DND-41 (cell line): ENCODE measurements around the gene CAMKMT.

Experiments
- ATAC-seq: fragments of 200-7000 bp; cut with Tn5 transposase; 3 replicates; pipeline ENCODE4 v1.9.1; 2021; ENCODE audit warnings: low read depth; ENCODE audit not compliant: insufficient read depth
- DNase-seq: peaks from one replicate; pipeline ENCODE4 v3.0.0-alpha.2; 2020
- H2AFZ ChIP-seq: 2 replicates; pipeline ENCODE4 v1.6.0; 2012; ENCODE audit warnings: low read depth, low read length
- H3K27ac ChIP-seq: 2 replicates; pipeline ENCODE4 v1.5.1; 2012; ENCODE audit warnings: low read length, inconsistent platforms
- H3K27me3 ChIP-seq: fragments of 200-600 bp; sonication (generic); 2 replicates; pipeline ENCODE4 v1.6.0; 2012; ENCODE audit warnings: low read length, mild to moderate bottlenecking, inconsistent platforms; ENCODE audit not compliant: insufficient read depth, poor library complexity
- H3K36me3 ChIP-seq: 2 replicates; pipeline ENCODE4 v1.5.1; 2012; ENCODE audit warnings: low read length, inconsistent platforms; ENCODE audit not compliant: insufficient read depth
- H3K4me1 ChIP-seq: 2 replicates; pipeline ENCODE4 v1.5.1; 2012; ENCODE audit warnings: mild to moderate bottlenecking, low read length; ENCODE audit not compliant: insufficient read depth
- H3K4me2 ChIP-seq: 2 replicates; pipeline ENCODE4 v1.6.0; 2012; ENCODE audit warnings: mild to moderate bottlenecking, moderate library complexity, low read length, inconsistent platforms; ENCODE audit not compliant: insufficient read depth
- H3K4me3 ChIP-seq, 2 experiments: fragments of 200-600 bp in 1 of 2; shearing (Covaris generic) in 1 of 2; 2 replicates each; pipeline ENCODE4 v1.5.1; 2012 to 2016; ENCODE audit warnings: inconsistent platforms in 2 of 2, low read length in 2 of 2, mild to moderate bottlenecking in 2 of 2, low read depth in 1 of 2, moderate library complexity in 1 of 2
- H3K79me2 ChIP-seq: 2 replicates; pipeline ENCODE4 v1.6.0; 2012; ENCODE audit warnings: low read length, inconsistent platforms; ENCODE audit not compliant: insufficient read depth
- H3K9ac ChIP-seq: 2 replicates; pipeline ENCODE4 v1.6.0; 2012; ENCODE audit warnings: low read depth, mild to moderate bottlenecking, inconsistent platforms, low read length, moderate library complexity
- H3K9me3 ChIP-seq: 2 replicates; pipeline ENCODE4 v1.5.1; 2012; ENCODE audit warnings: low read length, moderate library complexity, mild to moderate bottlenecking, inconsistent platforms; ENCODE audit not compliant: insufficient read depth, severe bottlenecking
- H4K20me1 ChIP-seq: 2 replicates; pipeline ENCODE4 v1.6.0; 2012; ENCODE audit warnings: low read length; ENCODE audit not compliant: insufficient read depth
- CTCF ChIP-seq: IDR thresholded peaks from 2 replicates; pipeline ENCODE4 v1.5.1; 2012; ENCODE audit warnings: borderline replicate concordance, low read length, moderate library complexity, mild to moderate bottlenecking; ENCODE audit not compliant: poor library complexity, severe bottlenecking; ENCODE audit errors: extremely low read depth
- EZH2 ChIP-seq: IDR thresholded peaks from 3 replicates; pipeline ENCODE4 v1.6.1; 2012; ENCODE audit warnings: borderline replicate concordance, low read depth, mild to moderate bottlenecking, moderate library complexity, low read length, inconsistent platforms; ENCODE audit not compliant: severe bottlenecking

The CAMKMT gene

GRCh38 chr2:44494006-44494405 is 132.3 kb downstream of the CAMKMT start:
- ATAC-seq (no peak), DNase-seq (no peak)
- no peaks in the 10 kb centered on the region for H3K27me3 ChIP-seq
- no peak overlapping the region for H3K27ac ChIP-seq
- H3K9ac ChIP-seq: no peak overlapping the region
- H3K4me1 ChIP-seq: no peaks in the 10 kb centered on the region
- H3K36me3 ChIP-seq: no peaks in the 10 kb centered on the region
- no peaks in the 10 kb centered on the region for H3K79me2 ChIP-seq
- H4K20me1 ChIP-seq: no peaks in the 10 kb centered on the region
- H3K9me3 ChIP-seq: no peaks in the 10 kb centered on the region
- no peak overlapping the region for H3K4me3 ChIP-seq
- no peak overlapping the region for H3K4me2 ChIP-seq
- no peak for TF ChIP-seq EZH2
- H2AFZ ChIP-seq: no peak overlapping the region

- Histone ChIP-seq H4K20me1 (no peaks in the 10 kb centered on the region), H3K27ac (no peak overlapping the region), H3K4me2 (no peak overlapping the region), H3K9ac (no peak overlapping the region), H2AFZ (no peak overlapping the region), H3K9me3 (no peaks in the 10 kb centered on the region), H3K36me3 (no peaks in the 10 kb centered on the region), H3K4me3 (no peak overlapping the region), H3K27me3 (no peaks in the 10 kb centered on the region), H3K79me2 (no peaks in the 10 kb centered on the region), H3K4me1 (no peaks in the 10 kb centered on the region)
- TF ChIP-seq EZH2 (no peak), CTCF (no peak)
- DNase-seq (no peak), ATAC-seq (no peak)
These were observed 133.3 kb downstream of the CAMKMT start for GRCh38 chr2:44495035-44495434.

GRCh38 chr2:44495544-44495943 is 133.8 kb downstream of the CAMKMT start:
- H2AFZ ChIP-seq: no peak overlapping the region
- no peaks in the 10 kb centered on the region for H3K27me3 ChIP-seq
- no peak overlapping the region for H3K9ac ChIP-seq
- no peak overlapping the region for H3K4me2 ChIP-seq
- H3K27ac ChIP-seq: no peak overlapping the region
- no peak for TF ChIP-seq EZH2
- TF ChIP-seq CTCF: no peak
- H3K4me3 ChIP-seq: no peak overlapping the region
- H3K36me3 ChIP-seq: no peaks in the 10 kb centered on the region
- no peaks in the 10 kb centered on the region for H4K20me1 ChIP-seq
- H3K4me1 ChIP-seq: no peaks in the 10 kb centered on the region
- DNase-seq (no peak), ATAC-seq (no peak)
- H3K9me3 ChIP-seq: no peaks in the 10 kb centered on the region
- no peaks in the 10 kb centered on the region for H3K79me2 ChIP-seq

- Histone ChIP-seq H3K9ac (no peak overlapping the region), H3K9me3 (no peaks in the 10 kb centered on the region), H3K79me2 (no peaks in the 10 kb centered on the region), H4K20me1 (no peaks in the 10 kb centered on the region), H3K27ac (no peak overlapping the region), H3K36me3 (no peaks in the 10 kb centered on the region), H3K27me3 (no peaks in the 10 kb centered on the region), H3K4me2 (no peak overlapping the region), H3K4me3 (no peak overlapping the region), H3K4me1 (no peaks in the 10 kb centered on the region), H2AFZ (no peak overlapping the region)
- TF ChIP-seq EZH2 (no peak), CTCF (no peak)
- DNase-seq (no peak), ATAC-seq (no peak)
These were observed 134.4 kb downstream of the CAMKMT start for GRCh38 chr2:44496130-44496529.
